Activated B cell treated with CpG ODN at 0.5 μM for 24 hours (primary cell): ENCODE data around the gene PRDM16. TPM values are rescaled to one million over a fixed set of nuclear protein-coding genes. Genes with fewer than 3 reads are reported as not detected.

Source experiments
- ATAC-seq: fragments of 200-7000 bp; cut with Tn5 transposase; one replicate; pipeline ENCODE4 v1.10.0; 2021; ENCODE audit warnings: low read depth, mild to moderate bottlenecking, moderate library complexity
- CTCF ChIA-PET: fragments of 350-600 bp; sonication (Branson Sonifier 250); formaldehyde crosslinking; loops from one replicate; lab custom pipeline; 2021; ENCODE audit warnings: antibody characterized with exemption; lab: Charles Lee
- POLR2A ChIA-PET: fragments of 350-600 bp; sonication (Branson Sonifier 250); formaldehyde crosslinking; loops from one replicate; lab custom pipeline; 2021; ENCODE audit warnings: antibody characterized with exemption; lab: Charles Lee
- DNase-seq: peaks from one replicate; pipeline ENCODE4 v3.0.0; 2022
- H3K27ac Mint-ChIP-seq: one replicate; pipeline ENCODE4 v1.8.0; 2020; ENCODE audit warnings: mixed read lengths
- H3K27me3 Mint-ChIP-seq: one replicate; pipeline ENCODE4 v1.8.0; 2021; ENCODE audit warnings: mixed read lengths
- H3K36me3 Mint-ChIP-seq: one replicate; pipeline ENCODE4 v1.8.0; 2021; ENCODE audit warnings: low read depth, mixed read lengths
- H3K4me1 Mint-ChIP-seq: one replicate; pipeline ENCODE4 v1.8.0; 2021; ENCODE audit warnings: mixed read lengths
- H3K4me3 Mint-ChIP-seq: one replicate; pipeline ENCODE4 v1.8.0; 2020; ENCODE audit warnings: mild to moderate bottlenecking, mixed read lengths
- H3K9me3 Mint-ChIP-seq: one replicate; pipeline ENCODE4 v1.8.0; 2020; ENCODE audit warnings: mixed read lengths
- intact Hi-C: fragments of 100-400 bp; cut with micrococcal nuclease; formaldehyde crosslinking; loops from one replicate; pipeline ENCODE4 v1.15.1; 2024
- total RNA-seq: library from RNA; stranded (reverse); gene quantifications from 2 replicates; pipeline ENCODE4 v1.2.3, GENCODE V29; 2022
- TF ChIP-seq, protein P1 (sequence below): fragments of 200-600 bp; IDR thresholded peaks from one replicate; pipeline ENCODE4 v1.8.0; 2022; ENCODE audit warnings: antibody characterized with exemption, mild to moderate bottlenecking

The PRDM16 gene
- total RNA-seq, 1 donor from 2014 or later, result not detected

DNA sequence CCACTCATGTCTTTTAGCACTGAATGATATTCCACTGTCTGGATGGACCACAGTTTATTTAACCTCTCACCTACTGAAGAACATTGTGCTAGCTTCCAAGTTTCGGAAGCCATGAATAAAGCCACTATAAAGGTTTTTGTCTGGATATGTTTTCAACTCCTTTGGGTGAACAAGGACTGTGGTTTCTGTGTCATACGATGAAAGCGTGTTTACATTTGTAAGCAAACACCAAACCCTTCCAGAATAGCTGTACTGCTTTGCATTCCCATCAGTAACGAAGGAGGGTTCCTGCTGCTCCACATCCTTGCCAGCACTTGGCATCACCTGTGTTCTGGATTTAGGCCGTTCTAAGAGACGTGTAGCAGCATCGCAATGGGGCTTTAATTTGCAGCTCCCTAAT, 374.8 kb downstream of the PRDM16 start:
- ChIA-PET POLR2A (no interaction called here), CTCF (no interaction called here)
- ATAC-seq, result no peak
- H3K36me3 Mint-ChIP-seq, result no peaks in the 10 kb centered on the region
- TF ChIP-seq, protein P1, sequence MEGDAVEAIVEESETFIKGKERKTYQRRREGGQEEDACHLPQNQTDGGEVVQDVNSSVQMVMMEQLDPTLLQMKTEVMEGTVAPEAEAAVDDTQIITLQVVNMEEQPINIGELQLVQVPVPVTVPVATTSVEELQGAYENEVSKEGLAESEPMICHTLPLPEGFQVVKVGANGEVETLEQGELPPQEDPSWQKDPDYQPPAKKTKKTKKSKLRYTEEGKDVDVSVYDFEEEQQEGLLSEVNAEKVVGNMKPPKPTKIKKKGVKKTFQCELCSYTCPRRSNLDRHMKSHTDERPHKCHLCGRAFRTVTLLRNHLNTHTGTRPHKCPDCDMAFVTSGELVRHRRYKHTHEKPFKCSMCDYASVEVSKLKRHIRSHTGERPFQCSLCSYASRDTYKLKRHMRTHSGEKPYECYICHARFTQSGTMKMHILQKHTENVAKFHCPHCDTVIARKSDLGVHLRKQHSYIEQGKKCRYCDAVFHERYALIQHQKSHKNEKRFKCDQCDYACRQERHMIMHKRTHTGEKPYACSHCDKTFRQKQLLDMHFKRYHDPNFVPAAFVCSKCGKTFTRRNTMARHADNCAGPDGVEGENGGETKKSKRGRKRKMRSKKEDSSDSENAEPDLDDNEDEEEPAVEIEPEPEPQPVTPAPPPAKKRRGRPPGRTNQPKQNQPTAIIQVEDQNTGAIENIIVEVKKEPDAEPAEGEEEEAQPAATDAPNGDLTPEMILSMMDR, result no peak
- peaks cover 7% of the 10 kb centered on the region for H3K9me3 Mint-ChIP-seq
- H3K4me3 Mint-ChIP-seq, result no peak overlapping the region
- no peaks in the 10 kb centered on the region for H3K4me1 Mint-ChIP-seq
- DNase-seq, result no peak
- no peak overlapping the region for H3K27ac Mint-ChIP-seq
- intact Hi-C loops, result no loop called here
- peaks cover 14% of the 10 kb centered on the region for H3K27me3 Mint-ChIP-seq

DNA sequence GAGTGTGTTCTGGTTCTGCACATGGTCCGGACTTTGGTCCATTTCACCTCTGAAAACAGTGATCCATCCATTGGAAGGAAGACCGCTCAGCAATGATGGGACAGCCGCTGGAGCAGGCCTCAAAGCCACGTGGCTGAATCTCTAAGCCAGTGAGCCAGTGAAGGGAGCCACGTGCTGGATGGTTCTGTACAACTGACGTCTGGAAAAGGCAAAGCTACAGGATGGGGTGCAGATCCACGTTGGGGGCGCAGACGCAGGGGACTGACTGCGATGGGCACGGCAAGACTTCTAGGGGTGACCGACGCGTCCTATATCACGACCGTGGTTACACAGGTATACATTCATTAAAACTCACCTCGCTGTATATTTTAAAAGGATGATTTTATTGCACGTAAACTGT, 375.3 kb downstream of the PRDM16 start:
- Mint-ChIP-seq H3K9me3 (peaks cover 7% of the 10 kb centered on the region), H3K27me3 (peaks cover 17% of the 10 kb centered on the region), H3K36me3 (no peaks in the 10 kb centered on the region), H3K4me1 (no peaks in the 10 kb centered on the region), H3K27ac (no peak overlapping the region), H3K4me3 (no peak overlapping the region)
- TF ChIP-seq, protein P1, result no peak
- POLR2A ChIA-PET, result no interaction called here
- intact Hi-C loops, result no loop called here
- ATAC-seq (no peak), DNase-seq (no peak)
- CTCF ChIA-PET, result no interaction called here

GRCh38 chr1:3444736-3445135, 375.7 kb downstream of the PRDM16 start:
- no peak for DNase-seq
- Mint-ChIP-seq H3K36me3 (no peaks in the 10 kb centered on the region), H3K4me1 (no peaks in the 10 kb centered on the region), H3K4me3 (no peak overlapping the region), H3K9me3 (peaks cover 7% of the 10 kb centered on the region), H3K27me3 (peaks cover 21% of the 10 kb centered on the region), H3K27ac (no peak overlapping the region)
- ChIA-PET POLR2A (no interaction called here), CTCF (no interaction called here)
- TF ChIP-seq, protein P1, result no peak
- no peak for ATAC-seq
- intact Hi-C loops, result no loop called here

DNA sequence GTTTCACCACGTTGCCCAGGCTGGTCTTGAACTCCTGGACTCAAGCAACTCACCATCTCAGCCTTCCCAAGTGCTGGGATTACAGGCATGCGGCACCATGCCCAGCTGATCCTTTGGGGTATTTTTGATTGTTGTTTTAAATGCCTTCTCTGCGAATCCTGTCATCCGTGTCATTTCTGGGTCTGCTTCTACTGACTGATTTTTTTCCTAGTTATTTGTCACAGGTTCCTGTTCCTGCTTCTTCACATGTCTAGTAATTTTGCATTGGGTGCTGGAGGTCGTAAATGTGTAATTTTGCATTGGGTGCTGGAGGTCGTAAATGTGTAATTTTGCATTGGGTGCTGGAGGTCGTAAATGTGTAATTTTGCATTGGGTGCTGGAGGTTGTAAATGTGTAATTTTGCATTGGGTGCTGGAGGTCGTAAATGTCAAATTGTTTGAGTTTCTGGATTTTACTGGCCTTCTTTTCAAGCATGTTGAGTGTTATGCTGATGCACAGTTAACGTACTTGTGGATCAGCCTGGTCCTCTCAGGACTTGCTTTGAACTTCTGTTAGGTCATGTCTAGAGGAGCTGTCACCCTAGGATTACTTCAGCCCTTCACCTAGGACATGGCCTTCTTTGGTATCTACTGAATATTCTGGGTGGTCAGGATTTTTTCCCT, 381.3 kb downstream of the PRDM16 start:
- H3K9me3 Mint-ChIP-seq, result peaks cover 7% of the 10 kb centered on the region
- intact Hi-C loops, result no loop called here
- ChIA-PET CTCF (no interaction called here), POLR2A (no interaction called here)
- ATAC-seq (no peak), DNase-seq (no peak)
- no peak overlapping the region for H3K27ac Mint-ChIP-seq
- TF ChIP-seq, protein P1, result no peak
- peaks cover 2% of the 10 kb centered on the region for H3K4me1 Mint-ChIP-seq
- peaks cover 19% of the 10 kb centered on the region for H3K27me3 Mint-ChIP-seq
- no peaks in the 10 kb centered on the region for H3K36me3 Mint-ChIP-seq
- H3K4me3 Mint-ChIP-seq, result no peak overlapping the region

DNA sequence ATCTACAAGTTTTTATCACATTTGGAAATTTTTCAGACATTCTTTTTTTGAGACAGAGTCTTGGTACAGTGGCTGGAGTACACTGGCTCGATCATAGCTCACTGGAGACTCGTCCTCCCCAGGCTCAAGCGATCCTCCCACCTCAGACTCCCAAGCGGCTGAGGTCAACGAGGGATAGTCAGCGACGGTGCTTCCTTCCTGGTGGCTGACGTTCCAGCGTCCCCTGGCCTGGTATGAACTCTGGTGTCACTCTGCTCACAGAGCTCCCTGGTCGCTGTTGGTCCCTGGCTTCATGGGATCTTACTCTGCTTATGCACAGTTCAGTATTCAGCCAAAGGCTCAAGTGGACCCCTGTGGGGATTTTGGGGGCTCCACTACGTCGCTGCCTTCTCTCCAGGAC, 382.0 kb downstream of the PRDM16 start:
- no peaks in the 10 kb centered on the region for H3K36me3 Mint-ChIP-seq
- peaks cover 19% of the 10 kb centered on the region for H3K27me3 Mint-ChIP-seq
- no peak overlapping the region for H3K27ac Mint-ChIP-seq
- CTCF ChIA-PET, result no interaction called here
- peaks cover 2% of the 10 kb centered on the region for H3K4me1 Mint-ChIP-seq
- TF ChIP-seq, protein P1, result no peak
- POLR2A ChIA-PET, result no interaction called here
- H3K4me3 Mint-ChIP-seq, result no peak overlapping the region
- DNase-seq, result no peak
- intact Hi-C loops, result no loop called here
- no peak for ATAC-seq
- peaks cover 7% of the 10 kb centered on the region for H3K9me3 Mint-ChIP-seq
